Skin of body (tissue), 2 donors: Measurements from ENCODE around the gene ARHGAP26. TPM values are rescaled to one million over a fixed set of nuclear protein-coding genes. Genes with fewer than 3 reads are reported as not detected.

Experiments used
- DNase-seq: peaks from one replicate; lab custom pipeline; 2025; lab: John Stamatoyannopoulos, UW
- total RNA-seq: library from RNA; depleted of rRNA; stranded (reverse); fragments of >200 nt; gene quantifications from one replicate; pipeline ENCODE4 v1.2.3, GENCODE V29; 2014

The ARHGAP26 gene
- total RNA-seq, 1 donor from 2014 or later = 40.6 TPM

DNA sequence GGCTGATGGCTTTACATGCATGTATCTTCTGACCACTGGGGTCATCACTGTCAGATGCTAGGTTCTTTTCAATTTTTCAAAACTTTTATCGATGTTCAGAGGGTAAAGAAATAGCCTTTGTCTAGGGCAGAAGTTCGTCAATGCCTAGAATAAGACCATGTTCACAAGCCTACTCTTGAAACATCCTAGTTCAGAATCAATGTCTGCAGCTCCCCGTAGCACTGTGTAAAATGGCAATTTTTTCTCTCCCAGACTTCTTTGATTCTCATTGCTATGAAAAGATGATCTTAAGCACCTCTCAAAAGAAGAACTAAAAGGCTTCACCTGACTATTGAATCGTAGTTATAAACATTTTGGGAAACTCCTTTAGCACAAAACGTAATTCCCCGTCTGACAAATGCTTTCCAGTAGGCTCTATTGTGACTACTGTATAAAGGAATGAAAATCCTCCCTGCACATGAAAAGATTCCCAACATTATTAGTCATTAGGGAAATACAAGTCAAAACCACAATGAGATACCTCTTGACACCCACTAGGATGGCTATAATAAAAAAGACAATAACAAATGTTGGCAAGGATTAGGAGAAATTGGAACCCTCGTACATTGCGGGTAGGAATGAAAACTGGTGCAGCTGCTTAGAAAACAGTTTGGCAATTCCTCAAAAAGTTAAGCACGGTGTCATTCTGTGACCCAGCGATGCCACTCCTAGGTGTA lies 263.5 kb downstream of the ARHGAP26 start:
- DNase-seq = no peak

DNA sequence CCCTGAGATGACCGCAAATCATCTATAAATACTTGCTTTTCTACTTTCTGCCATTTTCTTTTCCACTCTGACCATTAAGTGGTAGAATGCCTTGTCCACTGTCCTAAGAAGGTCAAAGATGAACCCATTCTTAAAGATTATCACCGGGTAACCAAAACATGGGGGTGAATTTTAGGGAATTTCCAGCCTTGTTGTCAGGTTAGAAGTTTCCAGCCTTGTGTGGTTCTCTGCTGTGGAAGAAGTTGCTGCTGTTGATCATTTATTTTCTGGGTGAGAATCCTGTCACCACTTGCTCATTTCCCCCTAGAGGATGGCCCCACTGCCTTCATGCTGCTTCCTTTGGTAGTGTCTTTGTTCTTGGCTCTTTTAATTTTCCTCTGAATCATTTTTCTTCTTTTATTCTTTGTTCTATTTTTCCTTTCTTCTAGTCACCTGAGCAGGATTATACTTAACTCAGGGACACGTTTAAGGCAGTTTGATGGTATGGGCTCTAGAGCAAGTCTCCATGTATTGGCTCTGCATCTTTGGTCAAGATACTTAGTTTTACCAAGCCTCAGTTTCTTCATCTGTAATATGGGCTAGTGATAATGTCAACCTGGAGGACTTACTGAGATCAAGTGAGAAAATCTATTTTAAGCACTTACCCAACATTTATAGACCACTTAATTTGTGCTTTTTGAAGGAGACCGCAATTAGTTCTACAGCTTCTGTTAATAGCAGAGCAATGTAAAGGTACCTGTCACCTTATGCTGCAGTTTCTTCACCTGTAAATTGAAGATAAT lies 266.2 kb downstream of the ARHGAP26 start:
- no peak for DNase-seq

DNA sequence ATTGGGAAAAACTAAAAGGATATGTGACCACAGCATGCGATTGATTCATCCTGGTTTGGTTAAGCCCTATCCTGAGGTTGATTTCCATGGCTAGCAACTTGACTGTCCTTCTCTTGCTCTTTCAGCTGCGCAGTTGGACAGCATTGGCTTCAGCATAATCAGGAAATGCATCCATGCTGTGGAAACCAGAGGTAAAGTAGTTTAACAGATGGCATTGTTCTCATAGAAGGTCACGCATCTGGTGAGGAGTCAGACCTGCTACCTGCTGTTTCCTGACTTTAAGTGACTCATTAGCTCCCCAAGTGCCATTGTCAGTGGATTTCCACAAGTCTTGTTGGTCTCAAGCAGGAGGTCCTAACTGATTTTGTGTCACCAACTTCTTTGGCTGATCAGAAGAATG lies 266.9 kb downstream of the ARHGAP26 start:
- peak; percentile 57 for DNase-seq

DNA sequence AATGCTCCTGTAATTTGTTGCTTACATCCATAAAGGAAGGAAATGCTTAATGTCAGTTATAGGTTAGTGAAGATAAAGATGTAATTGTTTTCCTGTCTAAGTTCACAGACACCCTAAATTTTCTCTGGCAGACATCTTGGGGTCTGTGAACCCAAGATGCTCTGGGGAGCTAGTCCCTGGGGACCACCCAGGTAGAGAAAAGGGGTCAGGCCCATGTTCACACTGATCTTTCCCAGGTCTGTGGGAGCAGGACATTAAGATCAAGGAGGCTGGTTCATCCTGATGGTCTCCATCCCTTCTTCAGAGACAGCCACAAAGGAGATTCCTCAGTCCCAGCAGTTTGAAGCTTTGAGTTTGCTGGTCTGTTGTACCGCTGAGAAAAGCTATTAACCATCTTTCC lies 267.5 kb downstream of the ARHGAP26 start:
- no peak for DNase-seq

DNA sequence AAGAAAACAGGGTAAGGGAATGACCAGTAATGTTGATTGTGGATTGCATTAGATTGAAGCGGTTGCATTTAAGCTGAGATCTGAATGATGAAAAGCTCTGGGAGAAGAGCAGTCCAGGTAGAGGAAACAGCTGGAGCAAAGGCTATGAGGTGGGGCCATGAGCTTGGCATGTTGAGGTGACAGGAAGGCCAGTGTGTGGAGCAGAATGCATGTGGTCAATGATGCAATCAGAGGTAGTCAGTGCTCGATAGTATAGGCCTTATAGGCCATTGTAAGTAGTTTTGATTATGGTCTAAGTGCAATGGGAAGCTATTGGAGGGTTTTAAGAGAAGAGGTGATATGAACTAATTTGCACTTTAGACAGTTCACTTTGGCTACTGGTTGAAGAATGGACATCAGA lies 270.4 kb downstream of the ARHGAP26 start:
- no peak for DNase-seq

DNA sequence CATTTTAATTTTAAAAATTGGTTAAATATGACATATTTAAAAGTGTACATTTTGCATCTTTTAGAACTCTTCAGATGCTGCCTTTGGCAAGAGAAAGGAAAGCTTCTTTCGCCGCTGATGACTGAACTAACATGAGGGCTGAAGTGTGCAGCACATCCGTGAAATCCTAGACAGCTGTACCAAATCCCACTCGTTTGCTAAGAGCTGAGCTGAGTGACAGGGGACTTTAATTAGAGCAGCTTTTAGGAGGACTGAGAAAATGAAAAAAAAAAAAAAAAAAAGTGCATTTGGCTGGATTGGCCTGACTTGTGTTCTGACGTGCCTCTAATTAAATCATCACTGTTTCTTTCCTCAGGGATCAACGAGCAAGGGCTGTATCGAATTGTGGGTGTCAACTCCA lies 271.3 kb downstream of the ARHGAP26 start:
- peak; percentile 80 for DNase-seq

DNA sequence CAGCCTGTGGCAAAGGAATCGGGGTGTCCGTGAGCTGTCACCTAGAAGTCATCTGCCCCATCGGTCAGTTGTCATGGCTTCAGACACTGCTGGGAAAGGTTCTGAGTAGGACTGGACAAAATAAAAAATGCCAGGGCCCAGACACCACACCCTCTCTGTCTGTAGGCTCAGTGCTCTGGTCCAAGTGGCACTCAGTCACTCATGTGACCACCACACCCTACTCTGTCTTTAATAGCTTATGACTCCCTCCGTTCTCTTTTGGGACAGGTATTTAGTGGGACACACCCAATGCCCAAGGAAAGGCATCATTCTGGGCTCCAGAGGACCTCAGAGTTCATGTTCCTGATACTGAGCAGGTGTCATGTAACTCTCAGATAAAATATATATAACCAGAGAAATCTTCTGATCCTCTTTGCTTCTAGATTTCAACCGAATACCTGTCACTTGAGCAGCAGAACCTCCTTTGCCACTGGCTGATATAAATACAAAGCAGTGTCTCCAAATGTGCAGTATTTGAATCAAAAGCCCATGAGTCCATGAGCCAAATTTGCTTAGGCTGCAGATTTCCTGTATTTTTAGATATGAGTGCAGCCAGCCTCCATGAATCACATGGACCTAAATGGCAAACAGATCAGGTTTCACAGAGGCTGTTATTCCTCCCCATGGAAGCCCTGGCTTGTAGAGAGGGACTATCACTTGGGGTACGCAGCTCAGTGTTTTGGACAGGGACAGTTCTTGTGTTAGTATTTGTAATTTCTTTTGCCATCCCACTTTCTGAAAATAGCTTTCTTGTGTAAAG lies 272.0 kb downstream of the ARHGAP26 start:
- DNase-seq = no peak

DNA sequence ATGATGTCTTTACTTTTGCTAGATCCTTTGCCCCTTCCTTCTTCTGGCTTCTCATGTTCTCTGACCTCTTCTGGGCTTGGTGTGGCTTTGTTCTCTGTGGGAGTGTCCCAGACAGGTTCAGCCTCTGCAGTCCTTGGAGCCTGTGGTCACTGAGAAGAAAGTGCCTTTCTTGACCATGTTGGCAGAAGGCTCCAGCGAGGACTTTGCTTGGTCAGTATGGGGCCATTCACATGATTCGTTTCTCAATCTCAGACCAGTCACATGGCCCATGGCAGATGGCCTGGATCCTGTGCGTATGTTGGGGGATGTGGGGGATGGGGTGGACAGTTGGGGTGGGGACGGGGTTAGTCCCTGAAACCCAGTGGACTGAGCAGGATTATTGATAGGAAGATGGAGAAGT lies 274.1 kb downstream of the ARHGAP26 start:
- no peak for DNase-seq

DNA sequence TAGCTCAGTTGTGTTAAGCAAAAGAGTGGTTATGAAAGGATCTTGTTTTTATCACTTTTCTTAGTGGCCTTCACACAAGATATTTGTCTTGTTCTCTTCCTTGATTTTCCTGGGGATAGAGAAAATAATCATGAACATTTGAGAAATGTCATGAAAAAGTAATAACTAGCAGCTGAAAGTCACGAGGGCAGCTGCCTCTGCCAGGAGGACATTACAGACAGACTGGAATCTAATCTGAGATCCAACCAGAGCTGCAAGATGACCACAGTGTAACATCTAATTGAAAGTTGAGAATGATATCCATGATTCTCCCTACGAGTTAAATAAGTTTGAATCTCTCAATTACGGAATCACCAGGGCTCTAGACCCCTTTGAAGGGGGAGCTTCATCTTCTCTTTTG lies 274.9 kb downstream of the ARHGAP26 start:
- DNase-seq = no peak

DNA sequence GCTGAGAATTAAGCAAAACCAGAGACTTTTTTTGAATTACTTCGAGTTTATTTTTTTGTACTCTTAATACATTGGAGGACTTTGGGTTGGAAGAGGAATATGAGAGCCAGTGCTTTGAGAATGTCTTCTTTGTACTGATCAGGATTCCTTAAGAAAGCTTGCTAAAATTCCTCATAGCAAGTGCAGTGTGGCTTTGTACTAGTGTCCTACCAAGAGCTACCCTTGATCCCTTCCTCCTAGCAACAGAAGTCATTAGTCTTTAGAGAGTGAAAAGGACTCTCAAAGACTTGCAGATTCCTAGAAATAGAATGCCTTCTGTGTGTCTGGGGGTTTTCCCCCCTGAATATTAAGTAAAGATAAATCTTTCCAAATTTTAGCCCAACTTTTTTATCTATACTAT lies 276.1 kb downstream of the ARHGAP26 start:
- DNase-seq = no peak

DNA sequence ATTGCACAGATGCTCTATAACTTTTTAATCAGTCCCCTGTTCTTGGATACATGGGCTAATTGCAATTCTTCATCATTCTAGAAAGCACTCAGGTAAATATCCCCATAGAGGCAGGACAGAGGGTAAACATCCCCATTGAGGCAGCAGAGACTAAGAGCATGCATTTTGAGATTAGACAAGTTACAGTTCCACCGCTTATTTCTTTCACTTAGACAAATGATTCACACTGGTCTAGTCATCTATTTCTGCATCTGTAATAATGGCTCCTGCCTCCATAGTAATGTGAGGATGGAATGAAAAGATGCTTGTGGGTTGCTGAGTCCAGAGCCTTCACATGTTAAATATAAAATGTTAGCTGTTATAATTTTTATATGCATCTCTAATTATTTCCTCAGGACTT lies 276.9 kb downstream of the ARHGAP26 start:
- DNase-seq = no peak

DNA sequence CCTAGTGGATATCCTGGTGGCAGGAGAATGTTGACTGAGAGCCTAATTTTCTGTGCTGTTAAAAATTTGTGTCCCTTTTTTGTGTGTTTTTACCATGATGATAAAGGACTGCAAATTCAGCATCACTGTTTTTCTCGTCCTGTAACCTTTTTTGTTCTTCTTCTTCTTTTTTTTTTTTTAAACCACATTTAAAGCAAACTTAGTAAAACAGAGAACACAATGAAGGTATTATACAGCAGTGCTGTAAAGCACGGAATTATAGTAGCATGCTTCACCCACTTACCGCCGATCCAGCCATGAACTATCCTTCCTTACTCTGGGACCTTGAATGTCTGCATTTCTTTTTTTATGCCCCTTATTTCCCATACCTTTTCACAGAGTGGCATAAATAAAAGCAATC lies 280.0 kb downstream of the ARHGAP26 start:
- DNase-seq = no peak

DNA sequence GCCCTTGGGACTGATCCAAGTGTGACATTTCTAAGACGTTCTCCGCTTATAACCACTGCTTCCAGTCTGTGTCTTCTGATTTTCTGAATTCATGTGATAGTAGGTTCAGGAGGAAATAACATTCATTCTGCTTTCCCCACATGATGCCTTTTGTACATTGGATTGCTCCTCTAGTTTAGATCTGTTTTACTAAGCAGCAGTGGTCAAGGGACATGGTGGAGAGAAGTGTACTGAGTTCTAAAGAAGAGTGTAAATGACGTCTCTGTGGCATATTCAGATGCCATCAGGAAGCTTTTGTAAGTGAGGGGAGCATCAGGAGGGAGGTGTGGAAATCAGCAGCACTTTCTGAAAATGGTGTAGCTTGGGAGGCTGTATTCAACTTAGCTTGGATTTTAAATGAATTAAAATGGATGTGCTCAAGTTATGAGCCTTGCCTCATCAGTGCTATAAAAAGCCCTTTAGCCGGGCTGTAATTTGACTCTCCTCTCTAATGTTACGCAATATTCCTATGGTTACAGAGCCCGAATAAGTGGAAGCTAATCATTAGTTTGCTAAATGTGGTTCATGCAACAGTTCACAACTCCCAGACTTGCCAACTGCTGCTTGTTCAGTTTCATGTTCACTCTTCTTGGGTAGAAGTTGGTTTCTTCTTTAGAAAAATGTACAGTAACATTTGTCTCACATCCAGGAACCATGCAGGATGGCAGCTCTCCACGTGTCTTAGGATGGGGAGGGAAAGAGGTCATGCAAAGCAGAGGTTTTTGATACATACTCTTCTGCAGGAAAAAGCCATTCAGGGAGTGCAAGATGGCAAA lies 281.3 kb downstream of the ARHGAP26 start:
- peak; percentile 88 for DNase-seq

DNA sequence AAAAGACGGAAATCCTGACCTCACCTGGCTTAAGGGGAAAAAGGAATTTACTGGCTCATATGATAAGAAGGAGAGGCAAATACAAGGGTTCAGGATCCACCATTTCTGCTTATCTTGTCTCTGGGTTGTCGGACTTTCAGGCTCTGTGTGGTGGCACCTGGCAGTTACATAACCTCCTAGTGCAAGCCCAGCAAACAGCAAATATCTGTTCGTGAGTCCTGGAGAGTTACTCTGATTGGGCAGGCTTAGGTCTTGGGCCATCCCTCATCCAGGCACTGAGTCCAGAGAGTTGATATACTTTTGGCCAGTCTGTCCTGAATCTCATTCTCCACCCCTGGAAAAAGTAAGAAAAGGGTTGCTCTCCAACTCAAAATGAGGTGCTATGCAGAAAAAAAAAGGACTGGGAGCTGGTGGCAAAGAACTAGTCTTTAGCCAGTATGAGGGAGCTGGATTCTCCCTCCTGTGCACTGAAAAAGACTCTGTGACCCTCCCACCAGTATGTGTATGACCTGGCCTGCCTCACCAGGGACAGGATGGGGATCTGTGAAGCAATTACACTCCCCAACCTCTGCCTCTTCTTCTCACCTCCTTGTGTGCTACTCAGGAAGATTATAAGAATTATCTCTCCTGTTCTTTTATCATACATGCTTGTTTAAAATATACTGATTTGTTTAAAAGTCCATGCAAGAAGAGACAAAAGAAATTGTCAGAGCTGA lies 282.9 kb downstream of the ARHGAP26 start:
- DNase-seq = no peak

DNA sequence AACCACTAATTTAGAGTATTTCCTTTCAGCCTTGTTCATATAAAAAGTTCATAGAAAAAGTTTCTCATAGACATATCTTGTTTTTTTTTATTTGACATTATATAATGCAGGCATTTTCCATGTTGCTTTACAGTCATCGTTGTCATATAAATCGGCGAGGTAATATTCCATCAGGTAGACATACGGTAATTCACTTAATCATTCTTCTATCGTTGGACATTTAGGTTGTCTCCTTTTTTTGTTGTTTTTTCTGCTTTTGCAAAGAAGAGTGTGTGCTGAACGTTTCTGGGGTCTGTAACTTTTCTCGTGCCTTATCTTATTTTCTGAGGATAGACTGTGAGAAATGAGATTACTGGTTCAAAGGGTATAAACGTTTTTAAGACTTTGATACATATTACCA lies 283.6 kb downstream of the ARHGAP26 start:
- DNase-seq = no peak

DNA sequence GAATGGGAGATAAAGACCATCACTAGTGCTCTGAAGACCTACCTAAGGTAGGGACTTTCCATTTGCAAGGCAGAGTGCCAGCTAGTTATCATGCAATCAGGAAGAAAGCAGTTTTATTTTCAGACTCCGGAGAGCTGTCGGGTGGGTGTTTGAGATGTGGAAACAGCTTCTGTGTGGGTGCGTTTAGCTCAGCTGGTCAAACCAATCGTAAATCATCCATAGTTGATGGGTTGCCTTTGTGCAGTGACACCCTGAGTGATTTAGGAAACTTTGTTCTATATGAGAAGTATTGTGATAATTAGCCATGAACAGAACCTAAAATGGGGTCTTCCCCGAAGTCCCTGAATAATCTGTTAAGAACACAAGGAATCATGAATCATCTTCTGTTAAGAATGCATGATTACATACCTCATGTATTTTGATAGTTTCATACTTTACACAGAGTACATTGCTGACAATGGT lies 284.3 kb downstream of the ARHGAP26 start:
- DNase-seq = no peak

DNA sequence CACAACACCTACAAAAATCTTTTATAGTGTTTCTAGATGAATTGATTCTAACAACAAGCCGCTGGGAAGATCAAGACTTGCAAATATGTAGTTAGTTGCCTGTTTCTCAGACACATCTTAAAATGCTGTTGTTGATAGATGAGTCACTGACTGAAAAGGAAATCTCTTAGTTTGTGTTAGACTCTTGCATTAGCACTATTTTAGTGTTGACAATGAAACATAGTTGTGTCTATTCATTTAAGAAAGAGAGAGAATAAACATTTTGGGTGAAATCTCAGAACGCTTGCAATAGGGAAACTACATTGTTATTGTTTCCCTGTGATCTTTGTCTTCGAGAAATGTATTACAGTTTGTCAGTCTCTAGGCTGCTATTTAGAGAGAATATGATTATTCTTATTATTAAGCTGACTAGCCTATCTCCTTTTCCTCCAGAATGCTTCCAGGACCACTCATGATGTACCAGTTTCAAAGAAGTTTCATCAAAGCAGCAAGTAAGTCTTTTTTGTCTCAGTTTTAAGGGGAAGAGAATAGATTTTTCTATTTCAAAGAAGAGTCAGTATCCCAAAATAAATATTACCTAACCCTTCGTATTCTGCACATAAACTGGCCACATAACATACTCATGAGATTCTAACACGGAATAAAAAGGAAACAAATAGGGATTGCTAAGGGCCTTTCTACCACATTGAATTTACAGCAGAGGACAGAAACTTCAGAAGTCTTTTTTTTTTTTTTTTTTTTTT lies 285.6 kb downstream of the ARHGAP26 start:
- no peak for DNase-seq

DNA sequence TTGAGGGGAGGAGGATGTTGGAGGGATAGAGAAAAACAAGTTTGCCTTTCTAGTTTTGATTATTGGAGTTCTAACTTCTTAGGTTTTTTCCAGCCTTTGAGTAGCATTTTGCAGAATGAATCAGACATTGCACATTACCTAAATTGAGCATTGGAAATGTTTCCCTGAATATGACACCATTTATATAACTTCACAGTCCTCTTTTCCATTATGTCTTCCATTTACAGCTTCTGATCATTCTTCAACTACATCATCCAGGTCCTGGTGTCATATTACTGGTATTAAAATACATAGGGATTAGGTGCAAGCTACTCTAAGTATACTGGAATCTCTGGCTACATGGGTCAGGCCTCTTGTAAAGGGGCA lies 286.1 kb downstream of the ARHGAP26 start:
- no peak for DNase-seq

DNA sequence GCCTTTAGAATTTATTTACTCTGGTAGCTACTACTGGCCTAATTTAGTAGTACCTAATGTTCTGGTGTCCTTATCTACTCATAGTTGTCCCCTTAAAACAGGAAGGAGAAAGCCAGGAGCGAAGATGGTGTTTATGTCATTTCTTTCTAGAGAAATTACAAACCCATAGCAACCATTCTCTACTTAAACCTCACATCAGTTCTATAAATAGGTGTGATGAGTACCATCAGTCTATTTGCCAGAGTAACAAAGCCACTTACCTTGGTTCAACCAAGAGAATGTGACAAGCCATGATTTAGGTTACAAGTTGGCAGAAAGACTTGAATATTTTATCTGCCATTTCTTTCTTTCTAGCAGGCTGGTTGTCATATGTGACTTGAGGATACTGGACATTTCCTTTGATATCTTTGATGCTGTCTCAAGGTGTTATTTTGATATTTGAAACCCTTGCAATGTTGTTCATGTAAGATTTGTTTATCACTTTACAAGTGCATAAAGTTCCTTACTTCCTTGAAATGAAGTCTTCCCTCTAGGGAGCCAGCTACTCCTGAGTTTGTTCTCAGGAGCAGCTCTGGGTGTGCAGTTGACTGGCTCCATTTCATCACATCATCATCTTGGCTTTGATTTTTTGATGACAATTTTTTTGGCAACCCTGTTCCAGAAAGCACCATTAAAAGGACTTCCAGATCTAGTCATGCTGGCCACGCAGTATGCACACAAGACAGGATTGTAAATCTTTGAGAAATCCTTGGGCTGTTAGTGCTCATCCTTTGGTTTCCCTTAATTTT lies 286.8 kb downstream of the ARHGAP26 start:
- no peak for DNase-seq
